Fibroblast of mammary gland (primary cell): Measurements from ENCODE around the gene HOXB9.

ENCODE experiments used
- DNase-seq: peaks from one replicate; pipeline ENCODE4 v3.0.0-alpha.2; 2010; ENCODE audit warnings: low read depth
- H3K4me3 ChIP-seq: 2 replicates; pipeline ENCODE4 v1.5.1; 2011; ENCODE audit warnings: low read depth, mild to moderate bottlenecking, low read length, moderate library complexity; ENCODE audit not compliant: control insufficient read depth
- TF ChIP-seq, protein P1 (sequence below): conservative IDR thresholded peaks from 2 replicates; pipeline ENCODE4 v1.5.1; 2011; ENCODE audit warnings: low read depth, low read length, inconsistent platforms; ENCODE audit not compliant: control insufficient read depth, insufficient read depth

Gene HOXB9

GRCh38 chr17:48597778-48598631 lies 28.2 kb downstream of the HOXB9 start:
- peak; percentile 85 for DNase-seq
- TF ChIP-seq, protein P1, sequence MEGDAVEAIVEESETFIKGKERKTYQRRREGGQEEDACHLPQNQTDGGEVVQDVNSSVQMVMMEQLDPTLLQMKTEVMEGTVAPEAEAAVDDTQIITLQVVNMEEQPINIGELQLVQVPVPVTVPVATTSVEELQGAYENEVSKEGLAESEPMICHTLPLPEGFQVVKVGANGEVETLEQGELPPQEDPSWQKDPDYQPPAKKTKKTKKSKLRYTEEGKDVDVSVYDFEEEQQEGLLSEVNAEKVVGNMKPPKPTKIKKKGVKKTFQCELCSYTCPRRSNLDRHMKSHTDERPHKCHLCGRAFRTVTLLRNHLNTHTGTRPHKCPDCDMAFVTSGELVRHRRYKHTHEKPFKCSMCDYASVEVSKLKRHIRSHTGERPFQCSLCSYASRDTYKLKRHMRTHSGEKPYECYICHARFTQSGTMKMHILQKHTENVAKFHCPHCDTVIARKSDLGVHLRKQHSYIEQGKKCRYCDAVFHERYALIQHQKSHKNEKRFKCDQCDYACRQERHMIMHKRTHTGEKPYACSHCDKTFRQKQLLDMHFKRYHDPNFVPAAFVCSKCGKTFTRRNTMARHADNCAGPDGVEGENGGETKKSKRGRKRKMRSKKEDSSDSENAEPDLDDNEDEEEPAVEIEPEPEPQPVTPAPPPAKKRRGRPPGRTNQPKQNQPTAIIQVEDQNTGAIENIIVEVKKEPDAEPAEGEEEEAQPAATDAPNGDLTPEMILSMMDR, result no peak

GRCh38 chr17:48597528-48597777 lies 28.7 kb downstream of the HOXB9 start:
- TF ChIP-seq, protein P1, result no peak
- no peak for DNase-seq
- peak overlapping the region; percentile 65 for H3K4me3 ChIP-seq

More at GRCh38 chr17:48597778-48598631, 28.2 kb downstream of the HOXB9 start:
- peak overlapping the region; percentile 65 for H3K4me3 ChIP-seq

DNA sequence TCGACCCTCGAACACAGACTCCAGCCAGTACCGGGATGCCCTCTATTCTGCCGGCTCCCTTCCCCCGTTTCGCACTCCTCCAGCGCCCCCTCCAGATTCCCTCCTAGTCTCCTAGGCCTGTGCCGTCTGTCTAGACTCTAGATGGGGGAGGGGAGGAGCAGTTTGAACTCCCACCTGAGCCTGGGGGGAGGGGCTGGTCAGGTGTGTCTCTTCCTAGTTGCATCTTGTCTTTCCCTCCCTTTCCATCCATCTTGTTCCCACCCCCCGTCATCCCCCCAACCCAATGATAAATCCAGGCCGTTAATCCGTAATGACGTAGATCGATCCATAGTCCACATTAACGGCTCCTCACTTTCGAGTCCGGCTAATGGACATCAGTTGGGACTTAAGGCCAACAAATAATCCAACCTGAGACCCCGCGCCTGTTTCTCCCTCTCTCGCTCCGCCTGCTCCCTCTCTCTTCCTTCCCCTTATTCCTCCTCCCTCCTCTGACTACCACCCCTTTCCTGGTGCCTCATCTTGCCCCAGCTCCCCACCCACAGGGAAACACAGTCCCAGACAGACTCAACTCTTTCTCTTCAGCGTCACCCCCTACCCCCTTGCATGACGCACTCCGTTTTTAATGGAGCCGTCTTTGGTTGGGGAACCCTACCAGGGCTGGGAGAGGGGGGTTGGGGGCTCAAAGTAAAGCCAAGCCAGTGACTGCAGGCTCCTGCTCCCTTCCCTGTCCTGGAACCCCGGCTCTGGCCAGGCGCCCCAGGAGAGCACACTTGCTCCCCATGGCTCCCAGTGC lies 29.2 kb downstream of the HOXB9 start:
- DNase-seq, result peak; percentile 72
- TF ChIP-seq, protein P1, result no peak
- peak overlapping the region; percentile 65 for H3K4me3 ChIP-seq

- DNase-seq, result no peak
- H3K4me3 ChIP-seq, result peak overlapping the region; percentile 65
- TF ChIP-seq, protein P1, result no peak
Measured at GRCh38 chr17:48596000-48596734, 30.0 kb downstream of the HOXB9 start.

- no peak for DNase-seq
- H3K4me3 ChIP-seq, result no peak overlapping the region
- TF ChIP-seq, protein P1, result no peak
Measured at GRCh38 chr17:48595278-48595999, 30.7 kb downstream of the HOXB9 start.

DNA sequence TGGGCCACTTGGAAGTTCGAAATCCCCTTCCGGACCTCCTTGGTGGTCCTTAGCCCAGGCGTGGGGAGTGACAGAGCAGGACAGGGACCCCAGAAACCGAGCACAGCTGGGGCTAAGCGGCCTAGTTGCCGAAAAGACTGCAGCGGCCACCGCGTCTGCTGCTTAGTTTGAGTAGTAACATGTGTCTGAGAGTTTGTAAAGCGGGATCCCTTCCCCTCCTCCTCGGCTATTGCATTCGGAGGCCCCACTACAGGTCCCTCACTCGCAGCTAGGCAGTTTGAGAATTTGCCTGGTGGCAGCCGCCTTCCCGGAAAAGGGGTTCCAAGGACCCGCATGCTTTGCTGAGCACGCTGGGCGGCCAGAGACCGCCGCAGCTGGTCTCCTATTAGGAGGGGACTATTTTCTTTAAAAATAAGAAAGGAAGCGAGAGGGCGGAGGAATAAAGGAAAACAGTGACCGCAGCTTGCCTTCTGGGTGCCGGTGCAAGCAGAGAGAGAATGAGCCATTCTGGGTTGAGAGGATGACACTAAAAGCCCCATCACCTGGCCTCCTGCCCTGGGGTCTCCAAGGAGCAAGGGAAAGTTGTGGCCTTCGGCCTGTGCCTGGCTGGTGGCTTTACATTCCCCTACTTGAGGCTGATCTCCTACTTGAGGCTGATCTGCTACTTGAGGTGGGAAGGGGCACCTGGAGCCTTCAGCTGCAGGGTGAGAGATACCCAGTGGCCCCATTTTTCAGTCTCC lies 31.4 kb downstream of the HOXB9 start:
- TF ChIP-seq, protein P1, result no peak
- peak overlapping the region; percentile 7 for H3K4me3 ChIP-seq
- DNase-seq, result no peak
